Measurements from ENCODE around the gene KRT8. TPM values are rescaled to one million over a fixed set of nuclear protein-coding genes. Genes with fewer than 3 reads are reported as not detected.

Gene KRT8
- total and polyA plus RNA-seq, 8 donors, result 317 to 789 (median 586) TPM

- intact Hi-C loops (cut with DNase I), result loop anchor here in 2 of 3 donors (10.0 kb wide), 1 partner anchor 46 kb away; the partner anchor contains the start of gene KRT8 (in 2 of the 2)
- no peak for TF ChIP-seq CTCF (IDR thresholded peaks at IDR 0.05)
Measured at GRCh38 chr12:52951126-52951525, 46.2 kb upstream of the KRT8 start.

GRCh38 chr12:52950553-52950952 is 45.7 kb upstream of the KRT8 start:
- intact Hi-C loops (cut with DNase I), result loop anchor here in 2 of 3 donors (10.0 kb wide), 1 partner anchor 46 kb away; the partner anchor contains the start of gene KRT8 (in 2 of the 2)
- Histone ChIP-seq H3K4me1 (peaks cover 21 to 32% (median 22%) of the 10 kb centered on the region in 3 donors), H3K4me3 (peak overlapping the region; percentile 42 to 94 (median 71)), H3K9me3 (no peaks in the 10 kb centered on the region), H3K36me3 (peaks cover 0 to 22% (median 14%) of the 10 kb centered on the region in 3 donors), H3K27ac (peak overlapping the region; percentile 94 to 96 (median 95)), H3K27me3 (no peaks in the 10 kb centered on the region)
- 20 to 21% methylated on average over 7 of the region's 7 CpGs for WGBS, 2 donors
- DNase-seq, result peak in 2 of 6 donors; percentile 37 to 62
- no peak for FAIRE-seq
- TF ChIP-seq CTCF (IDR thresholded peaks at IDR 0.05), result no peak
- ATAC-seq, result no peak

More at GRCh38 chr12:52951126-52951525, 46.2 kb upstream of the KRT8 start:
- peaks cover 19 to 29% (median 22%) of the 10 kb centered on the region in 3 donors for H3K4me1 ChIP-seq
- H3K4me3 ChIP-seq, result peak overlapping the region; percentile 10 to 94 (median 71)
- ATAC-seq, result no peak
- no peaks in the 10 kb centered on the region for H3K9me3 ChIP-seq
- peak overlapping the region in 3 of 4 donors; percentile 95 to 96 (median 95) for H3K27ac ChIP-seq
- H3K27me3 ChIP-seq, result no peaks in the 10 kb centered on the region
- peaks cover 0 to 22% (median 14%) of the 10 kb centered on the region in 3 donors for H3K36me3 ChIP-seq
- no peak for DNase-seq
- 41 to 52% methylated on average over 1 of the region's 1 CpG for whole genome bisulfite sequencing, 2 donors
- no peak for FAIRE-seq

- 5 to 10% methylated on average over 13 of the region's 13 CpGs for WGBS, 2 donors
- no peak for TF ChIP-seq CTCF (IDR thresholded peaks at IDR 0.05)
- H3K27ac ChIP-seq, result peak overlapping the region; percentile 94 to 96 (median 95)
- no peaks in the 10 kb centered on the region for H3K9me3 ChIP-seq
- peak overlapping the region; percentile 42 to 94 (median 71) for H3K4me3 ChIP-seq
- DNase-seq (peak in 4 of 6 donors; percentile 81 to 91 (median 86)), FAIRE-seq (no peak), ATAC-seq (peak; percentile 72 to 85 (median 78))
- H3K4me1 ChIP-seq, result peaks cover 21 to 32% (median 22%) of the 10 kb centered on the region in 3 donors
- intact Hi-C loops (cut with DNase I), result loop anchor here in 2 of 3 donors (10.0 kb wide), 1 partner anchor 45 kb away; the partner anchor contains the start of gene KRT8 (in 2 of the 2)
- H3K27me3 ChIP-seq, result no peaks in the 10 kb centered on the region
- H3K36me3 ChIP-seq, result peaks cover 0 to 22% (median 14%) of the 10 kb centered on the region in 3 donors
Measured at GRCh38 chr12:52949413-52950331, 44.8 kb upstream of the KRT8 start.

GRCh38 chr12:52947738-52948423 is 43.0 kb upstream of the KRT8 start:
- intact Hi-C loops (cut with DNase I), result no loop called here
- no peak for FAIRE-seq

More at GRCh38 chr12:52947738-52948423, 43.0 kb upstream of the KRT8 start:
- H3K36me3 ChIP-seq, result peaks cover 0 to 19% (median 14%) of the 10 kb centered on the region in 3 donors
- no peaks in the 10 kb centered on the region for H3K27me3 ChIP-seq
- DNase-seq (peak in 1 of 6 donors; percentile 22), ATAC-seq (no peak)
- no peaks in the 10 kb centered on the region for H3K9me3 ChIP-seq
- H3K4me1 ChIP-seq, result peaks cover 21 to 35% (median 27%) of the 10 kb centered on the region in 3 donors
- peak overlapping the region; percentile 94 to 96 (median 95) for H3K27ac ChIP-seq
- H3K4me3 ChIP-seq, result no peak overlapping the region
- 75 to 79% methylated on average over 12 of the region's 12 CpGs for WGBS, 2 donors
- TF ChIP-seq CTCF (IDR thresholded peaks at IDR 0.05), result no peak

All from pancreas (tissue), 10 donors.